ENCODE results near the gene TBC1D8B. TPM values are rescaled to one million over a fixed set of nuclear protein-coding genes. Genes with fewer than 3 reads are reported as not detected.

TBC1D8B gene
- total RNA-seq, 4 donors from 2014 or later: 4.4 to 9.1 (median 7.1) TPM

- TF ChIP-seq CTCF (IDR thresholded peaks at IDR 0.05; ENCODE audit: low read depth): no peak
Observed at GRCh38 chrX:106901781-106902219, 99.3 kb downstream of the TBC1D8B start.

GRCh38 chrX:106902684-106903083, 100.2 kb downstream of the TBC1D8B start:
- no peak for TF ChIP-seq CTCF (IDR thresholded peaks at IDR 0.05; ENCODE audit: low read depth)

GRCh38 chrX:106903291-106903824, 100.9 kb downstream of the TBC1D8B start, which contains the start of gene RIPPLY1:
Gene RIPPLY1 (minus strand): TSS chrX:106903341. CDS start chrX:106903287, 54 bp downstream.
- no peak for TF ChIP-seq CTCF (IDR thresholded peaks at IDR 0.05; ENCODE audit: low read depth)

- no peak for TF ChIP-seq CTCF (IDR thresholded peaks at IDR 0.05; ENCODE audit: low read depth)
Observed at GRCh38 chrX:106903856-106904528, 101.5 kb downstream of the TBC1D8B start.

- TF ChIP-seq CTCF (IDR thresholded peaks at IDR 0.05; ENCODE audit: low read depth): no peak
Observed at GRCh38 chrX:106905064-106905708, 102.7 kb downstream of the TBC1D8B start.

GRCh38 chrX:106906361-106906760, 103.9 kb downstream of the TBC1D8B start:
- TF ChIP-seq CTCF (IDR thresholded peaks at IDR 0.05; ENCODE audit: low read depth): no peak

- no peak for TF ChIP-seq CTCF (IDR thresholded peaks at IDR 0.05; ENCODE audit: low read depth)
Observed at GRCh38 chrX:106912864-106913263, 110.4 kb downstream of the TBC1D8B start.

Data from subcutaneous adipose tissue (tissue), 4 donors.